ENCODE results near the gene DIAPH3.

The DIAPH3 gene

DNA sequence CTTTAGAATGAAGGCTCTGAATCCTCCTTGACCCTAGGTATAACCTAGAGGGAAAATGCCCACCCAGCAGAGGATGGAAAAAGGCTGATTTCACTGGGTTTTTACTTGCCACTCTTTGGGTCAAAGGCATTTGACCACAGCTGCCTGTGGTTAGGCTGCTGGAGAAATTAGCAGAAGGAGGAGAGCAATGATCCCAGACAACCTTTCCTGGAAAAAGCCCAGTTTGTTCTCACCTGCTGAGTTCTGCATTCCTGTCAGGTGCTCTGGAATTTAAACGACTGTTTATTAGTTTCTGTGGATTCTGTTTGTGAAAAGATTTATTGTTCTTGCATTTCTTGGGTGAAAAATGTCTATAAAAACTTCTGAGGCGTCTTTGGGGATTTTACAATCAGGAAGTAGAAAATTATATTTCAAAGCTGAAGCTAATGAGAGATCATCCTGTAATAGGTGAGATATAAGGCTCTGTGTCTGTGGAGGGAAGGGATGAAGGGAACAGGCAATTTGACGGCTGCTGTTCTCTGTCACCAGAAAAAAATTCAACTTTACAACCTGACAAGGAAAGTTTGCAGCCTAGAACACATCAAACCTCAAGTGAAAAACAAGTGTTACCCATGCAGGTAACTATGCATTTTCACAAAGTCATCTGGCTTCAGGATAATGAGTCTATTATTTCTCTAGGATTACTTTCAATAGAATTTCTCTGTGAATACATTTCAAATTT is 519.7 kb downstream of the DIAPH3 start:
- Histone ChIP-seq H3K4me2 (ENCODE audit: low read length) (no peak overlapping the region), H3K4me3 (ENCODE audit: low read length) (no peak overlapping the region), H4K20me1 (ENCODE audit: insufficient read depth, low read length) (no peaks in the 10 kb centered on the region), H3K36me3 (replicated peaks; ENCODE audit: low read depth, low read length) (no peaks in the 10 kb centered on the region), H3K4me1 (ENCODE audit: low read length) (no peaks in the 10 kb centered on the region), H3K27ac (ENCODE audit: low read length) (no peak overlapping the region), H3K9me3 (ENCODE audit: insufficient read depth, low read length) (no peaks in the 10 kb centered on the region), H3K27me3 (ENCODE audit: low read depth, low read length) (no peaks in the 10 kb centered on the region), H2AFZ (ENCODE audit: low read depth, low read length) (no peak overlapping the region), H3K9ac (ENCODE audit: low read length) (no peak overlapping the region), H3K79me2 (ENCODE audit: low read length) (no peaks in the 10 kb centered on the region)
- no peak for TF ChIP-seq EZH2phosphoT487 (IDR thresholded peaks at IDR 0.05; ENCODE audit: low read depth)
- TF ChIP-seq, protein P1, sequence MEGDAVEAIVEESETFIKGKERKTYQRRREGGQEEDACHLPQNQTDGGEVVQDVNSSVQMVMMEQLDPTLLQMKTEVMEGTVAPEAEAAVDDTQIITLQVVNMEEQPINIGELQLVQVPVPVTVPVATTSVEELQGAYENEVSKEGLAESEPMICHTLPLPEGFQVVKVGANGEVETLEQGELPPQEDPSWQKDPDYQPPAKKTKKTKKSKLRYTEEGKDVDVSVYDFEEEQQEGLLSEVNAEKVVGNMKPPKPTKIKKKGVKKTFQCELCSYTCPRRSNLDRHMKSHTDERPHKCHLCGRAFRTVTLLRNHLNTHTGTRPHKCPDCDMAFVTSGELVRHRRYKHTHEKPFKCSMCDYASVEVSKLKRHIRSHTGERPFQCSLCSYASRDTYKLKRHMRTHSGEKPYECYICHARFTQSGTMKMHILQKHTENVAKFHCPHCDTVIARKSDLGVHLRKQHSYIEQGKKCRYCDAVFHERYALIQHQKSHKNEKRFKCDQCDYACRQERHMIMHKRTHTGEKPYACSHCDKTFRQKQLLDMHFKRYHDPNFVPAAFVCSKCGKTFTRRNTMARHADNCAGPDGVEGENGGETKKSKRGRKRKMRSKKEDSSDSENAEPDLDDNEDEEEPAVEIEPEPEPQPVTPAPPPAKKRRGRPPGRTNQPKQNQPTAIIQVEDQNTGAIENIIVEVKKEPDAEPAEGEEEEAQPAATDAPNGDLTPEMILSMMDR (IDR thresholded peaks at IDR 0.05; ENCODE audit: low read depth, low read length), result no peak

GRCh38 chr13:59643364-59643841 is 520.3 kb downstream of the DIAPH3 start:
- no peaks in the 10 kb centered on the region for H3K79me2 ChIP-seq (ENCODE audit: low read length)
- H3K4me1 ChIP-seq (ENCODE audit: low read length), result no peaks in the 10 kb centered on the region
- no peaks in the 10 kb centered on the region for H4K20me1 ChIP-seq (ENCODE audit: insufficient read depth, low read length)
- no peaks in the 10 kb centered on the region for H3K27me3 ChIP-seq (ENCODE audit: low read depth, low read length)
- no peak overlapping the region for H3K27ac ChIP-seq (ENCODE audit: low read length)
- H3K4me3 ChIP-seq (ENCODE audit: low read length), result no peak overlapping the region
- H2AFZ ChIP-seq (ENCODE audit: low read depth, low read length), result no peak overlapping the region
- no peak for TF ChIP-seq EZH2phosphoT487 (IDR thresholded peaks at IDR 0.05; ENCODE audit: low read depth)
- TF ChIP-seq, protein P1 (IDR thresholded peaks at IDR 0.05; ENCODE audit: low read depth, low read length), result no peak
- no peaks in the 10 kb centered on the region for H3K36me3 ChIP-seq (replicated peaks; ENCODE audit: low read depth, low read length)
- H3K4me2 ChIP-seq (ENCODE audit: low read length), result no peak overlapping the region
- H3K9ac ChIP-seq (ENCODE audit: low read length), result no peak overlapping the region
- H3K9me3 ChIP-seq (ENCODE audit: insufficient read depth, low read length), result no peaks in the 10 kb centered on the region

GRCh38 chr13:59641817-59642216 is 521.9 kb downstream of the DIAPH3 start:
- Histone ChIP-seq H3K9me3 (ENCODE audit: insufficient read depth, low read length) (no peaks in the 10 kb centered on the region), H4K20me1 (ENCODE audit: insufficient read depth, low read length) (no peaks in the 10 kb centered on the region), H3K9ac (ENCODE audit: low read length) (no peak overlapping the region), H3K27ac (ENCODE audit: low read length) (no peak overlapping the region), H3K36me3 (replicated peaks; ENCODE audit: low read depth, low read length) (no peaks in the 10 kb centered on the region), H3K4me1 (ENCODE audit: low read length) (no peaks in the 10 kb centered on the region), H3K4me2 (ENCODE audit: low read length) (no peak overlapping the region), H2AFZ (ENCODE audit: low read depth, low read length) (no peak overlapping the region), H3K27me3 (ENCODE audit: low read depth, low read length) (no peaks in the 10 kb centered on the region), H3K79me2 (ENCODE audit: low read length) (no peaks in the 10 kb centered on the region), H3K4me3 (ENCODE audit: low read length) (no peak overlapping the region)
- TF ChIP-seq, protein P1 (IDR thresholded peaks at IDR 0.05; ENCODE audit: low read depth, low read length), result no peak
- no peak for TF ChIP-seq EZH2phosphoT487 (IDR thresholded peaks at IDR 0.05; ENCODE audit: low read depth)

DNA sequence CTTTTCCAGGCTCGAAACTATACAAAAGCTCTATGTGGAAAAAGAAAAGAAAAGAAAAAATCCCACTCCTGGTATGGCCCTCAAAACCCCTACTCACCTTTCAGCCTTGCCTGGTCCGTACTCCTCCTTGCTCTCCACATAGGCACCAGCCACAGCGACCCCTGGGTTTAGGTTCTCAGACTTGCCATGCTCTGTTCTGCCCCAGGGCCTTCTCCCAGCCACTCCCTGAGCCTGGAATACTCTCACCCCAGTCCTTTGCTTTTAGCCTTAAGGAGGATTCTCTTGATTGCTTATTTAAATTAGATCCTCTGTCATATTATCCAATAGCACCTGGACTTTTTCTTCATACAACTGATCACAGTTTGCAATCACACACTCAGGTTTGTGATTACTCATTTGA is 522.5 kb downstream of the DIAPH3 start:
- Histone ChIP-seq H3K36me3 (replicated peaks; ENCODE audit: low read depth, low read length) (no peaks in the 10 kb centered on the region), H3K9me3 (ENCODE audit: insufficient read depth, low read length) (no peaks in the 10 kb centered on the region), H3K9ac (ENCODE audit: low read length) (no peak overlapping the region), H4K20me1 (ENCODE audit: insufficient read depth, low read length) (no peaks in the 10 kb centered on the region), H3K79me2 (ENCODE audit: low read length) (no peaks in the 10 kb centered on the region), H2AFZ (ENCODE audit: low read depth, low read length) (no peak overlapping the region), H3K27ac (ENCODE audit: low read length) (no peak overlapping the region), H3K27me3 (ENCODE audit: low read depth, low read length) (no peaks in the 10 kb centered on the region), H3K4me1 (ENCODE audit: low read length) (no peaks in the 10 kb centered on the region), H3K4me2 (ENCODE audit: low read length) (no peak overlapping the region), H3K4me3 (ENCODE audit: low read length) (no peak overlapping the region)
- no peak for TF ChIP-seq EZH2phosphoT487 (IDR thresholded peaks at IDR 0.05; ENCODE audit: low read depth)
- TF ChIP-seq, protein P1 (IDR thresholded peaks at IDR 0.05; ENCODE audit: low read depth, low read length), result no peak

Measured in OCI-LY3 (cell line).